GM23248 (cell line): ENCODE data around the gene RPEL1.

ENCODE experiments used
- EZH2 ChIP-seq: fragments of 200-600 bp; sonication (generic); IDR thresholded peaks from 2 replicates; pipeline ENCODE4 v1.6.1; 2018; ENCODE audit warnings: antibody characterized with exemption, mild to moderate bottlenecking; ENCODE audit not compliant: insufficient read depth, poor library complexity, severe bottlenecking
- EZH2phosphoT487 ChIP-seq: fragments of 200-600 bp; sonication (generic); IDR thresholded peaks from 2 replicates; pipeline ENCODE4 v1.6.1; 2018; ENCODE audit warnings: antibody characterized with exemption, moderate library complexity, mild to moderate bottlenecking, low read depth; ENCODE audit not compliant: insufficient read depth

DNA sequence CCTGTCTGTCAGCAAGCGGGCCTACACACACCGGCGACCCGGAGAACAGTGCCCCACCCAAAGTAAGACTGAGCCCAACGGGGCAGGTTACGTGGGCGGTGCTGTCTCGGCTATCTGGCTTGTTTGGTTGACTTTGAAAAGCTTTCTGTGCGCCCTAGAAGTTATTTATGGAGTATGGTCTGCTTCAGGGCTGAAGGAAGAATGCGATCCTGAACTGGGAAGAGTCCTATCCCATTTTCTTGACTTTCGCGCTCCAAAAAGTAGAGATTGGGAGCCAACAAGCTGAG, 32.8 kb downstream of the RPEL1 start:
- TF ChIP-seq EZH2phosphoT487, result no peak
- no peak for TF ChIP-seq EZH2
